HG03439 (cell line): ENCODE data around the gene PANK4.

Experiments used
- ATAC-seq: cut with Tn5 transposase; IDR thresholded peaks from one replicate; pipeline ENCODE4 v1.9.1; 2021; ENCODE audit warnings: mild to moderate bottlenecking, moderate library complexity; ENCODE audit not compliant: unreplicated experiment

PANK4 gene

GRCh38 chr1:2501041-2501819, 25.2 kb downstream of the PANK4 start:
- ATAC-seq: no peak

GRCh38 chr1:2499986-2500596, 26.3 kb downstream of the PANK4 start:
- no peak for ATAC-seq

- ATAC-seq: no peak
These were observed 27.1 kb downstream of the PANK4 start for GRCh38 chr1:2499260-2499659.

GRCh38 chr1:2498648-2499047, 27.7 kb downstream of the PANK4 start:
- no peak for ATAC-seq

GRCh38 chr1:2497891-2498290, 28.5 kb downstream of the PANK4 start:
- no peak for ATAC-seq

- ATAC-seq: no peak
These were observed 29.6 kb downstream of the PANK4 start for GRCh38 chr1:2496746-2497145.

- ATAC-seq: no peak
These were observed 30.2 kb downstream of the PANK4 start for GRCh38 chr1:2496087-2496622.

- ATAC-seq: no peak
These were observed 30.9 kb downstream of the PANK4 start for GRCh38 chr1:2495546-2495945.

GRCh38 chr1:2495026-2495425, 31.4 kb downstream of the PANK4 start:
- no peak for ATAC-seq

GRCh38 chr1:2494323-2494693, 32.1 kb downstream of the PANK4 start:
- no peak for ATAC-seq

GRCh38 chr1:2493691-2494322, 32.6 kb downstream of the PANK4 start:
- ATAC-seq: no peak

- ATAC-seq: no peak
These were observed 33.2 kb downstream of the PANK4 start for GRCh38 chr1:2493218-2493617.

- no peak for ATAC-seq
These were observed 34.3 kb downstream of the PANK4 start for GRCh38 chr1:2492091-2492490.

GRCh38 chr1:2489615-2490014, 36.8 kb downstream of the PANK4 start:
- ATAC-seq: no peak

- no peak for ATAC-seq
These were observed 37.7 kb downstream of the PANK4 start for GRCh38 chr1:2488688-2489087.

- no peak for ATAC-seq
These were observed 39.8 kb downstream of the PANK4 start for GRCh38 chr1:2486558-2486957.

GRCh38 chr1:2486041-2486440, 40.4 kb downstream of the PANK4 start:
- ATAC-seq: no peak

GRCh38 chr1:2483970-2484369, 42.4 kb downstream of the PANK4 start:
- ATAC-seq: no peak

- no peak for ATAC-seq
These were observed 43.4 kb downstream of the PANK4 start for GRCh38 chr1:2483026-2483425.

GRCh38 chr1:2482588-2482987, 43.8 kb downstream of the PANK4 start:
- ATAC-seq: no peak

GRCh38 chr1:2481885-2482284, 44.5 kb downstream of the PANK4 start:
- no peak for ATAC-seq

- ATAC-seq: no peak
These were observed 45.4 kb downstream of the PANK4 start for GRCh38 chr1:2480986-2481364.
